ENCODE results near the gene C10orf67.

Gene C10orf67

GRCh38 chr10:23193435-23194074 is 151.0 kb downstream of the C10orf67 start:
- no peak overlapping the region for H3K4me3 ChIP-seq (ENCODE audit: low read depth, low read length)
- TF ChIP-seq CTCF (IDR thresholded peaks at IDR 0.05; ENCODE audit: control insufficient read depth, extremely low read depth, insufficient read depth): no peak
- DNase-seq (ENCODE audit: low read depth): no peak

GRCh38 chr10:23192712-23193434 is 151.7 kb downstream of the C10orf67 start:
- no peak for TF ChIP-seq CTCF (IDR thresholded peaks at IDR 0.05; ENCODE audit: control insufficient read depth, extremely low read depth, insufficient read depth)
- no peak overlapping the region for H3K4me3 ChIP-seq (ENCODE audit: low read depth, low read length)
- no peak for DNase-seq (ENCODE audit: low read depth)

- no peak for TF ChIP-seq CTCF (IDR thresholded peaks at IDR 0.05; ENCODE audit: control insufficient read depth, extremely low read depth, insufficient read depth)
- H3K4me3 ChIP-seq (ENCODE audit: low read depth, low read length): no peak within 1 kb of the TSS
- no peak for DNase-seq (ENCODE audit: low read depth)
Observed at GRCh38 chr10:23191764-23192711, 152.6 kb downstream of the C10orf67 start, which contains the start of gene PTF1A. Gene PTF1A (plus strand): TSS chr10:23192312. CDS start chr10:23192531, 219 bp downstream.

GRCh38 chr10:23190872-23191763 is 153.5 kb downstream of the C10orf67 start:
- no peak overlapping the region for H3K4me3 ChIP-seq (ENCODE audit: low read depth, low read length)
- no peak for DNase-seq (ENCODE audit: low read depth)
- TF ChIP-seq CTCF (IDR thresholded peaks at IDR 0.05; ENCODE audit: control insufficient read depth, extremely low read depth, insufficient read depth): no peak

GRCh38 chr10:23189024-23189423 is 155.6 kb downstream of the C10orf67 start:
- no peak for DNase-seq (ENCODE audit: low read depth)
- no peak overlapping the region for H3K4me3 ChIP-seq (ENCODE audit: low read depth, low read length)
- TF ChIP-seq CTCF (IDR thresholded peaks at IDR 0.05; ENCODE audit: control insufficient read depth, extremely low read depth, insufficient read depth): no peak

GRCh38 chr10:23187155-23187554 is 157.4 kb downstream of the C10orf67 start:
- no peak for DNase-seq (ENCODE audit: low read depth)
- TF ChIP-seq CTCF (IDR thresholded peaks at IDR 0.05; ENCODE audit: control insufficient read depth, extremely low read depth, insufficient read depth): no peak
- H3K4me3 ChIP-seq (ENCODE audit: low read depth, low read length): no peak overlapping the region

Data from LNCaP clone FGC (cell line).